Activated naive CD4-positive, alpha-beta T cell treated with Interleukin-2 at 50 U/mL for 16 hours (primary cell): ENCODE measurements around the gene APRT.

Experiments used
- DNase-seq: peaks from one replicate; pipeline ENCODE4 v3.0.0-alpha.2; 2020

APRT gene

DNA sequence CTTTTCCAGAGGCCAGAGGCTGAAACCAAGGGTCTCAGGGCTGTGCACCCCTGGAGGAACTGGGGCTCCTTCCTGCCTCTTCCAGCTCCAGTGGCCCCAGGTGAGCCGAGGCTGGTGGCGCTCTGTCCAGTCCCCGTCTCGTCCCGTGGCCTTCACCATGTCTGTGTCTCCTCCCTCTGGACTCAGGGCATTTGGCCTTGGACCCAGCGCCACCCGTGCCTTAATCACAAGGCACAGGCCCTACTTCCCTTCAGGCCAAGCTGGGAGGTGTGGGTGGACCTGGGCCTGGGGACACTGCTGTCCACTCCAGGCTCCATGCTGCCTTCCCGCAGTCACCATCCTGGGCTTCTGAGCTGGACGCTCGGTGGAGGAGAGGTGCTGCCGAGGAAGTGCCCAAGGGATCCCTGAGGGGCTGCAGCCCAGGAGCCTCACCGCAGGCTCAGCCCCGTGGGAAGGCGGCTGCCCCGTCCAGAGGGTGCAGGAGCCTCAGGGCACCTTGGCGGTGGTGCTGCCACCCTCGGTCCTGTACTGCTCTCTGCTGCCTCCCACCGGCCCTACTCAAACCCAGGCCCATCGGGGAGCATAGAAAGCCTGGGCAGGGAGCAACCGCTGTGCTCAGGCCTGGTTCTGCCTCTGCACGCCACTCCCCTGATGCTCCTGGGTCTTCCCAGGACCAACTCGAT lies 9.6 kb upstream of the APRT start:
- no peak for DNase-seq

DNA sequence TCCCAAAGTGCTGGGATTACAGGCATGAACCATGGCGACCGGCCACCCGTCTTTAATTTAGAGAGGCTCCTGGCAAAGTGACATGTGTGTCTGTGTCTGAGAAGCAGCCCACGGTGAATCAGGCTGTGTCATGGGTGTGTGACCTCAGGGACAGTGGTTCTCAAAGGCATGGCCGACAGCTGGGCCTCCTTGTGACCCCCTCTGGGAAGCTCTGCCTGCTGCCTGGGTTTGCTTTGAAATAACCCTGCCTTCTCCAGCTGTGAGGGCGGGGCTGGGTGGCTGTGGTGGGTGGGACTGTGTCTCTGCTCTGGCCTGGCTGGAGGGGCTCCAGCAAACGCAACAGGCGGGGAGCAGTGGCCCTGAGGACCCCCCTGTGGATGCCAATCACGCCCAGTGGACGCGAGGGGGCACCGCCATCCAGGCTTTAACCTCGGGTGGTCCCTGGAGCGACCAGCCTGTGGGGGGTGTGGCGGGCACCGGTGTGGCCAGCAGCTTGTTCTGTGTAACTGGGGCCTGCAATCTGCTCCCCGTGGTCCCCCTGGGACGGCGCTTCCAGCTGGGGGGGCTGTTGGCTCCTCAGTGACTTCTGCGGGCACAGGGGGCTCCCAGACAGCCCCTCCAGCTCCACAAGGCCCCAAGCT lies 8.8 kb upstream of the APRT start:
- no peak for DNase-seq

DNA sequence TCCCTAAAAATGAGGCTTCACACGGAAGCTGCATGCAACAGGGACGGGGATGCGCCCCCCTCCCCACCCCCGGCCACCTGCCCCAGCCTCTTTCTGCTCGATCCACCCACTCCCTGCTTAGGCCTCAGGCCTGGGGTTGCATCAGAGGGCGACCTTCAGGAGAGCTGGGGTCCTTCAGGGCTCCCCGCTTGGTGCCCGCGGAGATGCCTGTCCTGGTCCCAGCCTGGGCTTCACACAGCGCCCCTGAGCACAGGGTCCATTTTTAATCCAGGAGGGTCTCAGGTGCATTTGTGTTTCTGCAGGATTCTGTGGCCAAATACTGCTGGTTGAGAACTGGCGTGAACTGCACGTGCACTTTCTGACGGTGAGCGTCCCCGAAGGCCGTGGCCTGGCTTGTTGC lies 7.4 kb upstream of the APRT start:
- no peak for DNase-seq

- DNase-seq, result no peak
These were observed 6.8 kb upstream of the APRT start for GRCh38 chr16:88818575-88818874.

DNA sequence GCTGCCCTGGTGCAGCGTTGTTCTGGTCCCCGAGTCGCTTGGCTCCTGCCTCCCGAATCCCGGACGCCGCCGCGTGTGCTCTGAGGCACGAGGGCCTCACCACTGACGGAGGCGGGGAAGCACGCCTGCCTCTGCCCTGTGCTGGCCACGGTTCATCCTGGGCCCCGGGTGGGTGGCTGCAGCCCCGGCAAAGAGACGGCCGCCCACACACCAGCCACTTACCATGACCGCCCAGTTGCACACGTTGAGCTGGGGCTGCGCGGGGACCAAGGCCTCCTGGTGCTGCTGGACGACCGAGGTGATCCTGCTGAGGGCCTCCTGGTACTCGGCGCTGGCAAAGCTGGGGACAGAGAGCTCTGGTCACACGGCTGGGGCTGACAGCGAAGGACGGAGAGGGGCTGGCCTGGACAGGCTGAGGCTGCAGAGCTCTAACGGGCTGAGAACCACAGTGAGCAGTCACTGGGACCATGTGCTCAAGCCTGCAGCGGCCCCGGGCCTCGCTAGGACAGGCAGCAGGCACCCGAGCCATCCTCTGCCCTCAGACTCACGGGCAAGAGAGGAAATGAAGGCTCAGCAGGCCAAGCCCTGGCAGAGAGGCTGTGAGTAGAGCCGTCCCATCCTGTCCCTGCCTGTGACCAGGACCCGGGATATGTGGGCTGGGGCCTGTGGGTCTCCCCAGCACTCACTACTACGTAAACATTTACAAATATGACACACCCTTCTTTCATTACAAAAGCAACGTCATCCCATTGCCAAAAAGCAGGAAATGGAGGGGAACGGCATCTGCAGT lies 6.3 kb upstream of the APRT start:
- no peak for DNase-seq

DNA sequence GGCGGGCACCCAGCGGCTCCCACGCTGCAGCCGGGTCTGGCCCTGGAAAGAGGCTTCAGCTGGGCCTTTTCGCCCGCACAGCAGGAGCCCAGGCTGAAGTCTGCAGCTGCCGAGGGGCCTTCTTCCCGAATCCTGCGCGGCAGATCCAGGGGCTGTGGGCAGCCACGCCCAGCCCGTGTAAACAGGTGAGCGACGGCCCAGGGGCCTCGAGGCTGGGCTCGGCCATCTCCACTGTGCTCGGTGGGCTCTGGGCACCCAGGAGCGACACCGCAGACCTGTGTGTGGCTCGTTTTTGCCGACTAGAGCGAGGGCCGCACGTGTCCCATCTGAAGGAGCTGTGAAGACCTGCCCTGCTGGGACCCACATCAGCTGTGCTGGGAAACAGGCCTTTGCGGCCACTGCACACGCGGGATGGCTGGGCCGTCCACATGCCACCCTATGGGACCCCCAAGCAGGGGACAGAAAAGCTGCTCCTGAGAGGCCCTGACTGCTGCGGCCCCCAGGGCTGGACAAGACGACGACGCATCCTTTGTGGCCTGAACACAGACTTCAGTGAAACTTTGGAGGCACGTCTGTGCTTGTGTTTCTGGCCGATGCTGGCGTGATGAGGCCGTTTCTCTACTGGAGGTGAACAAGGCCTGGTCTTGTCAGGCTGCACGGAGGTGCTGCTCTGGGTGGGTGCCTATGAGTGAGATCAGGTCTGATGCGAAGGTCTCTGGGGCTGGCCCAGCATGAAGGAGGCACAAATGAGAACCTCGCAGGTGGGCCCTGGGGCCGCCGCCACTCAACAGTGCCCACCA lies 5.2 kb upstream of the APRT start:
- no peak for DNase-seq

DNA sequence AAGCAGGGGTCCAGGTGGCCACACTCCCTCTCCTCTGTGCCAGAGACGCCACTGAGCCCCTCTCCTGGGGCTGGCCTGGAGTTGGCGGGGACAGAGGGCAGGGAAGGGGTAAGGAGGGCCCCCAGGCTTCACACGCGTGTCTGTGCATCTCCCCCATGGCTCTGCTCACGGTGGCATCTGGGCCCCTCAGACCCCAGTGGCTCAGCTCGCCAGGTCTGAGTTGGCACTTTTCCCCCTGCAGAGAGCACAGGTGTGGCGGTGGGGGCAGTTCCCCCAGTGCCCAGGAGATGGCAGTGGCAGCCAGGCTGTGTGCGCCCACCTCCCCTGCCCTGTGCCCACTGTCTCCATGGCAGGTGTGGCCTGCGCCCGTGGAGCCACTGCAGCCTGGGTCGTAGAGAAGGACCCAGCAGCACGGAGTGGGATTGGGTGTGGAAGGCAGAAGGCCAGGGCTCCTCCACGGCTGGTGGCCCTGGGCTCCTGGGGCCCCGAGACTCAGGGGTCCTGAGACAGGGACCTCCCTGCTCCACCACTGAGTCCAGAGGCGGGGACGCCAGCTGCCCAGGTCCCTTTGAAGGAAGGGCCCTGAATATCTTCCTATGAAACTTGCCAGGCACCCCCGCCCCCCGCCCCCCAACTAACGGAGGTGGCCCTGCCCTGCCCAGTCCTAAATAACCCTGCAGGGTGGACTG lies 4.3 kb upstream of the APRT start:
- DNase-seq, result peak; percentile 56

DNA sequence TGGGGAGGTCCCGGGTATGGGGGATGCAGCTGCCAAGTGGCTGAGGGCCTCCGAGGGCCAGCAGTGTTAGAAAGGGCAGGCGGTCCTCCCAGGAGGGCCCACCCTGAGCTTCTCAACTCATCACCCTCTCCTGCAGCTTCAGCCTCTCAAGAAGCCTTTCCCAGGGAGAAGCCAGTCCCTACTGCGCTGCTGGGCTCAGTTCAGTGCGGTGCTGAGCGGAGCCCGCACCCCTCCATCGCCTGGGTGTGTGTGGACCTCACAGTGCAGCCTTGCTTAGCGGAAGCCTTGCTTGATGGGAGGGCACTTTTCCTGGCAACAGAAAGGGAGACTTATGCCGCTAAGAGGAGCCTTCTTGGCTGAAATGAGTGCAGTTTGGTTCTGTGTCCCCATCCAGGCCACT lies 3.5 kb upstream of the APRT start:
- DNase-seq, result no peak

DNA sequence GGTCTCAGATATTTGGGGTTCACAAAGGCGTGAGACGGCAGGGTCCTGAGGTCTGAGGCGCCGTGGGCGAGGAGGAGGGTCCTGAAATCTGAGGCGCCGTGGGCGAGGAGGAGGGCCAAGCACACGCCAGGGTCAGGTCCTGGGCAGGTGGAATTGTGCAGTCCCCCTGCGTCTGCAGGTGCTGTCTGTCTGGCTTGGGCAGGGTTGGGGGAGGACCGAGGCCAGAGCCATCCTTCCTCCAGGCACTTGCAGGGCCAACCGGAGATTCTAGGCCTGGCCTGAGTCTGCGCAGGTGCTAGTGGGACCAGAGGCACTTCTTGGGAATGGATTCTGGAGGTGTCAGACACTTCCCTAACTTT lies 2.4 kb upstream of the APRT start:
- no peak for DNase-seq

DNA sequence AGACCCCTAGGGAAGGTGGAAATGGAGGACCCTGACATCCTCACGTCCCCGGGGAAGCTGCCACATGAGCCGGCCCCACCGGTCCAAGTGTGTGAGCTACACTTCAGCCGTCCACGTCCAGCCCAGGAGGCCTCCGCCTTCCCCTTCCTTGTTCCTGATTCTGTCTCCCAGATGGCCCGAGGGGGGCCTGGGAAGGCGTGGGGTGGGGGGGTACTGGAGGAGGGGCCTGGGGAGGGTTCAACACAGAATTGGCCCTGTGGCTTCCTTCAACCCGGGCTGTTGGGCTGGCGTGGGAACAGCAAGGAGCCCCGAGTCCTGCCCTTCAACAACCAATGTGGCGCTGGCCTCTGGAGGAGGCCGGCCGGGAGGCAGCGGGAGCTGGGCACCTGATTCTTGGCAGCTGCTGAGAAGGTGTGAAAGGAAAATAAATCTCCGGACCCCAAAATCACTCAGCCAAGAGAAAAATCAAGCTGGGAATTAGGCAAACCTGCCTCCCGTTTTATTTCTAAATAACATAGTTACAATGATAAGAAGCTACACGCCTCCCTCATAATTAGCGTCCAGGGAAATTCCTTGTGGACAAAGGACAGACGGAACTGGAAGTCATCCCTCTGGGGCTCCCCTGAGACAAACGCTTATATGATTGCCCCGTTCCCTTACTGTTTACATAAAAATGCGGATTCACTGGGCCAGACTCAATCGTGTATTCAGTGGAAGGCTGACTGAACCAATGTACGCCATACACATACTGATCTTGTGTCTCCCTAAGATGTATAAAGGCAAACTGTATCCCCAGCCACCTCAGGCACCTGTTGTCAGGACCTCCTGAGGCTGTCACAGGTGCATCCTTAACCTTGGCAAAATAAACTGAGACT lies 1.8 kb upstream of the APRT start:
- no peak for DNase-seq

- DNase-seq, result no peak
These were observed 963 bp upstream of the APRT start for GRCh38 chr16:88812513-88813268.

- peak; percentile 72 for DNase-seq
These were observed 588 bp downstream of the APRT start for GRCh38 chr16:88810912-88811768.

DNA sequence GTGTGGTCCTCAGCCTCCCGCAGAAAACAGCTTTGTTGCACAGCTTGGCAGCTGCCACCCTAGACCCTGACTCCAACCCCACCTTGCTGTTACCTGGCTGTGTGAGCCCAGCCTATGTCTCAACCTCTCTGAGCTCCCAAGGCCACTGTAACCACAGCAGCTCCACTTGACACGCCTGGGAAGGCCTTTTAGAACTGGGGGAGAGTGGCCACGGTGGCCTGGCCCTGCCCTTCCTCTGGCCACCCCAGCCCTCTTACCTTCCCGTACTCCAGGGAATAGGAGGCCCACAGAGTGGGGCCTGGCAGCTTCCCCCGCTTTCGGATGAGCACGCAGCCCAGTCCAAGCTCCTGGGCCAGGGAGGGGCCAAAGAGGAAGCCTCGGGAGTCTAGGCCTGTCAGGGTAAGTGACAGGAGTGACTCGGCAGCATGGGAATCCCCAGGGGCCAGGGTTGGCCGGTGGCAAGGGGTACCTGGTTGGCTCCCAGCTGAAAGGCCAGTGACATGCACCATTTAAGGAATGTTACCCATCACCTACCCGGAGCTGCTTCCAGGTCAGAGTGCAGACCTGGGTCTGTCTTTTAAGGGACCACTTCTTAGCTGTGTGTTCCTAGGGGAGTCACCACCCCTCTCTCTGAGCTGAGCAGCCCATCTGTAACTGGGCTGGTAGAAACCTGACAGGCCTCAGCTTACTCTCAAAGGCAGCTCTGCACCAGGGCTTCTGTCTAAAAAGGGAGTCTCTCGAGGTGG lies 1.4 kb downstream of the APRT start:
- DNase-seq, result peak; percentile 34

GRCh38 chr16:88809676-88810165 lies 2.0 kb downstream of the APRT start:
- no peak for DNase-seq

GRCh38 chr16:88809068-88809675 lies 2.6 kb downstream of the APRT start:
- no peak for DNase-seq

DNA sequence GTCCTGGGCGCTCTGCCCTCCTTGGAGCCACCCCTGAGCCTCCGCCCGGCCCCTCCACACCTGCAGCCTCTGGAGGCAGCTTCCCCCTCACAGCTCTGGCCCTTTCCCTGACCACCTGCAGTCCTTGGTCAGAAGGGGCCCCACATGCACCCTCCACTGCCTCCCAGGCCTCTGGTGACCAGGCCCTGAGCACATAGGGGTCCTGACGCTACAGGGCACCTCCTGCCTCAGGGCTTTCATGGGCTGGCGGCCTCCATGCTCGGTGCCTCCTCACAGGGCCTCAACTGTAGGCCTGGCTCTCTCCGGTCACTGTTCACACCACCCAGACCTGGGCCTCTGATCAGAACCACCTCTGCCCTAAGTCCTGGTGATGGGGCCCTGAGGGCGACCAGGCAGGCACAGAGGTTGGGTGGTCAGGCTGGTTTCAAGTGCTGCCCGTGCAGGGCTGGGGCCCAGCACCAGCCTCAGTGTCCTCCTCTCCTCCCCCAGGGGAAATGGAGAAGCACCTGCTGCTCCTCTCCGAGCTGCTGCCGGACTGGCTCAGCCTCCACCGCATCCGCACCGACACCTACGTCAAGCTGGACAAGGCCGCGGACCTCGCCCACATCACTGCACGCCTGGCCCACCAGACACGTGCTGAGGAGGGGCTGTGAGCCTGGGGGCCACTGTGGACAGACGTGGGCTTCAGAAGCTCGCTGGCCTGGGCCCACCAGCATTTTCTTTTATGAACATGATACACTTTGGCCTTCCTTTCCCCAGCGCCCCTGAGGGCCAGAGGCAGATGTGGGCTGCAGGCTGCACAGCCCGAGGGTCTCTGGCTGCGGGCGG lies 3.9 kb downstream of the APRT start:
- DNase-seq, result no peak

GRCh38 chr16:88807142-88807625 lies 4.5 kb downstream of the APRT start:
- no peak for DNase-seq
